B cell (primary cell): Measurements from ENCODE around the gene SOX6. TPM values are rescaled to one million over a fixed set of nuclear protein-coding genes. Genes with fewer than 3 reads are reported as not detected.

Experiments
- ATAC-seq: fragments of 200-7000 bp; cut with Tn5 transposase; one replicate; pipeline ENCODE4 v1.10.0; 2021; ENCODE audit warnings: low read depth, mild to moderate bottlenecking, moderate number of reproducible peaks, moderate library complexity
- CTCF ChIA-PET: fragments of 350-600 bp; sonication (Branson Sonifier 250); formaldehyde crosslinking; loops from one replicate; lab custom pipeline; 2021; ENCODE audit warnings: antibody characterized with exemption, inconsistent platforms; lab: Charles Lee
- POLR2A ChIA-PET: fragments of 350-600 bp; sonication (Branson Sonifier 250); formaldehyde crosslinking; loops from one replicate; lab custom pipeline; 2021; ENCODE audit warnings: antibody characterized with exemption; lab: Charles Lee
- DNase-seq: peaks from one replicate; pipeline ENCODE4 v3.0.0; 2013
- H2AFZ ChIP-seq: 2 replicates; pipeline ENCODE4 v1.6.1; 2012; ENCODE audit warnings: mild to moderate bottlenecking, low read depth, low read length; ENCODE audit not compliant: insufficient read depth, poor library complexity, severe bottlenecking
- H3K27ac ChIP-seq, 2 donors: 1 replicate in 1 of 2; 2 replicates in 1 of 2; pipeline ENCODE4 v1.5.1; 2012 to 2013; ENCODE audit warnings: low read length in 2 of 2, mild to moderate bottlenecking in 2 of 2, moderate library complexity in 1 of 2
- H3K27me3 ChIP-seq, 4 experiments: fragments of 200-600 bp in 1 of 4; sonication (generic) in 1 of 4; replicated peaks in 1 of 4; 1 replicate in 2 of 4; 2 replicates in 2 of 4; pipeline versions ENCODE4 v1.6.1 to v1.7.0; 2013 to 2016; ENCODE audit warnings: low read length in 3 of 4, mild to moderate bottlenecking in 2 of 4, mixed read lengths in 1 of 4, moderate library complexity in 1 of 4; ENCODE audit not compliant: insufficient read depth in 4 of 4, control insufficient read depth in 3 of 4; ENCODE audit errors: control extremely low read depth in 1 of 4
- H3K36me3 ChIP-seq, 2 experiments: replicated peaks in 1 of 2; 1 replicate in 1 of 2; 2 replicates in 1 of 2; pipeline versions ENCODE4 v1.6.1 to v1.7.1; 2013; ENCODE audit warnings: low read length in 1 of 2; ENCODE audit not compliant: insufficient read depth in 2 of 2, control insufficient read depth in 1 of 2; ENCODE audit errors: control extremely low read depth in 1 of 2, extremely low read depth in 1 of 2
- H3K4me1 ChIP-seq, 2 donors: fragments of 200-600 bp in 1 of 2; sonication (generic) in 1 of 2; 1 replicate in 1 of 2; 2 replicates in 1 of 2; pipeline versions ENCODE4 v1.5.1 to v1.6.1; 2013 to 2017; ENCODE audit warnings: low read length in 2 of 2; ENCODE audit not compliant: control insufficient read depth in 2 of 2, insufficient read depth in 2 of 2
- H3K4me2 ChIP-seq: replicated peaks from 2 replicates; pipeline ENCODE3; 2012; ENCODE audit warnings: mild to moderate bottlenecking, low read depth, low read length; ENCODE audit not compliant: poor library complexity, severe bottlenecking
- H3K4me3 ChIP-seq, 5 experiments: fragments of 200-600 bp in 1 of 5; sonication (generic) in 1 of 5; 1 replicate in 3 of 5; 2 replicates in 2 of 5; pipeline versions ENCODE4 v1.5.1 to v1.7.0; 2011 to 2016; ENCODE audit warnings: low read length in 4 of 5, mild to moderate bottlenecking in 4 of 5, low read depth in 2 of 5, control low read depth in 1 of 5, moderate library complexity in 1 of 5; ENCODE audit not compliant: insufficient read depth in 1 of 5; ENCODE audit errors: control extremely low read depth in 1 of 5, extremely low read depth in 1 of 5
- H3K79me2 ChIP-seq: fragments of 200-600 bp; sonication (generic); one replicate; pipeline ENCODE4 v1.6.0; 2016; ENCODE audit warnings: low read length; ENCODE audit not compliant: control insufficient read depth, insufficient read depth
- H3K9ac ChIP-seq: fragments of 200-600 bp; sonication (generic); 2 replicates; pipeline ENCODE4 v1.6.1; 2017; ENCODE audit warnings: mild to moderate bottlenecking, low read length, moderate library complexity
- H3K9me3 ChIP-seq, 3 donors: one replicate each; pipeline versions ENCODE4 v1.6.1 to v1.7.1; 2013; ENCODE audit warnings: low read length in 2 of 3; ENCODE audit not compliant: control insufficient read depth in 2 of 3, insufficient read depth in 1 of 3; ENCODE audit errors: control extremely low read depth in 1 of 3
- H4K20me1 ChIP-seq: 2 replicates; pipeline ENCODE4 v1.6.0; 2012; ENCODE audit warnings: mild to moderate bottlenecking, low read length; ENCODE audit not compliant: insufficient read depth, control insufficient read depth, poor library complexity, severe bottlenecking
- H3K27ac Mint-ChIP-seq: one replicate; pipeline ENCODE4 v1.8.0; 2021; ENCODE audit warnings: mixed read lengths
- H3K27me3 Mint-ChIP-seq: one replicate; pipeline ENCODE4 v1.8.0; 2021; ENCODE audit warnings: mixed read lengths
- H3K4me1 Mint-ChIP-seq: one replicate; pipeline ENCODE4 v1.8.0; 2021; ENCODE audit warnings: mixed read lengths
- H3K4me3 Mint-ChIP-seq: one replicate; pipeline ENCODE4 v1.8.0; 2021; ENCODE audit warnings: mixed read lengths
- H3K9me3 Mint-ChIP-seq: one replicate; pipeline ENCODE4 v1.8.0; 2022; ENCODE audit warnings: mixed read lengths; ENCODE audit not compliant: insufficient read depth
- EZH2 ChIP-seq: IDR thresholded peaks from 2 replicates; pipeline ENCODE4 v1.6.1; 2012; ENCODE audit warnings: borderline replicate concordance, low read depth, mild to moderate bottlenecking, moderate library complexity, low read length; ENCODE audit not compliant: insufficient read depth, poor library complexity, severe bottlenecking
- WGBS: methylation state at CpG from one replicate; pipeline ENCODE4 v1.1.5; 2013; ENCODE audit warnings: missing lambda C conversion rate; ENCODE audit not compliant: insufficient coverage; 5-methylcytosine and 5-hydroxymethylcytosine counted together
- intact Hi-C: fragments of 100-400 bp; cut with micrococcal nuclease; formaldehyde crosslinking; loops from one replicate; pipeline ENCODE4 v1.10.0; 2022
- polyA plus RNA-seq: library from polyadenylated mRNA; depleted of rRNA; stranded (reverse); fragments of >200 nt; gene quantifications from 2 replicates; pipeline ENCODE4 v1.2.3, GENCODE V29; 2012
- total RNA-seq, 2 donors: library from RNA; stranded (reverse); fragments of 120-200 nt in 1 of 2; gene quantifications; 1 replicate in 1 of 2; 2 replicates in 1 of 2; pipeline versions ENCODE4 v1.2.3 to v1.2.4, GENCODE V29; 2013 to 2022
- TF ChIP-seq, protein P1 (sequence below): fragments of 200-600 bp; IDR thresholded peaks from one replicate; pipeline ENCODE4 v1.8.0; 2022; ENCODE audit warnings: antibody characterized with exemption, mild to moderate bottlenecking

Gene SOX6
- total and polyA plus RNA-seq, 2 donors (not counting 1 experiment from before 2014, with no cell fraction given): not detected

DNA sequence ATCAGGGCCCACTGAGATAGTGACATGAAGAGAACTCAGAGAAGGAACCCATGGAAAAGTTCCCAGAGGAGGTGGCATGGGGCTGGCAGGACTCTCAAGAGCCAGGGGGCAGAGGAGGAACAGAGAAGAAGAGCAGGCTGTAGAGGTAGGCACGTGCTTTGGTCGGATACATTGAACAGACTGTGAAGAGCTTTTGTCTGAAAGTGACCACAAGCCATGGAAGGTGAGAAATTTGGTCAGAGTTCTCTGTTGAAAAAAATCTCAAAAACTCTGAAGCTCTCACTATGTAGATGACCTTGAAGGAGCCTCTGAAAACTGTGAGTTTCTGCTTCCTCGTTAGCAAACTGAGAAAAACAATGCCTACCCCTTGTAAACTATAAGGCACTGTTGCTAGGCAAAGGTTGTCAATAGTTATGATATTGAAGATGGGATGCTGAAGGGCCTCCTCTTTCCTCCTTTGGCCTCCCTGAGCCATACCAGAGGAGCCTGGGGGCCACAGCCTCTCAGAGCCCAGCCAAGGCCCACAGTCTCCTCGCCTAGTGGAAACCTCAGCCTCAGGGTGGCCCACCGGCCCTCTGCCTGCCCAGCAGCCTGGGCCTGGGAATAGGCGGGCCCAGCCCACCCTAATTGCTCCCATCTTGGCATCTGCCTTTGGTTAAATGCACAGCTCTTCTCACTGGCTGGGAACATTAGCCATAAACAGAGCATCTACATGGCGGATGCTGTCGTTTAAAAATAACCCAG is 415.7 kb downstream of the SOX6 start:
- H3K27ac Mint-ChIP-seq: no peak overlapping the region
- Histone ChIP-seq H3K79me2 (no peaks in the 10 kb centered on the region), H3K9me3 (peaks cover 0 to 23% (median 0%) of the 10 kb centered on the region in 3 donors), H4K20me1 (no peaks in the 10 kb centered on the region), H3K4me2 (no peak overlapping the region), H3K27me3 (peaks cover 0 to 4% (median 0%) of the 10 kb centered on the region in 4 experiments), H3K27ac (no peak overlapping the region), H3K4me1 (no peaks in the 10 kb centered on the region), H3K9ac (no peak overlapping the region), H3K36me3 (no peaks in the 10 kb centered on the region), H3K4me3 (no peak overlapping the region), H2AFZ (no peak overlapping the region)
- ChIA-PET POLR2A (no interaction called here), CTCF (no interaction called here)
- no peak overlapping the region for H3K4me3 Mint-ChIP-seq
- DNase-seq (no peak), ATAC-seq (no peak)
- no peak for TF ChIP-seq EZH2
- TF ChIP-seq, protein P1, sequence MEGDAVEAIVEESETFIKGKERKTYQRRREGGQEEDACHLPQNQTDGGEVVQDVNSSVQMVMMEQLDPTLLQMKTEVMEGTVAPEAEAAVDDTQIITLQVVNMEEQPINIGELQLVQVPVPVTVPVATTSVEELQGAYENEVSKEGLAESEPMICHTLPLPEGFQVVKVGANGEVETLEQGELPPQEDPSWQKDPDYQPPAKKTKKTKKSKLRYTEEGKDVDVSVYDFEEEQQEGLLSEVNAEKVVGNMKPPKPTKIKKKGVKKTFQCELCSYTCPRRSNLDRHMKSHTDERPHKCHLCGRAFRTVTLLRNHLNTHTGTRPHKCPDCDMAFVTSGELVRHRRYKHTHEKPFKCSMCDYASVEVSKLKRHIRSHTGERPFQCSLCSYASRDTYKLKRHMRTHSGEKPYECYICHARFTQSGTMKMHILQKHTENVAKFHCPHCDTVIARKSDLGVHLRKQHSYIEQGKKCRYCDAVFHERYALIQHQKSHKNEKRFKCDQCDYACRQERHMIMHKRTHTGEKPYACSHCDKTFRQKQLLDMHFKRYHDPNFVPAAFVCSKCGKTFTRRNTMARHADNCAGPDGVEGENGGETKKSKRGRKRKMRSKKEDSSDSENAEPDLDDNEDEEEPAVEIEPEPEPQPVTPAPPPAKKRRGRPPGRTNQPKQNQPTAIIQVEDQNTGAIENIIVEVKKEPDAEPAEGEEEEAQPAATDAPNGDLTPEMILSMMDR: no peak
- peaks cover 3% of the 10 kb centered on the region for H3K9me3 Mint-ChIP-seq
- H3K4me1 Mint-ChIP-seq: no peaks in the 10 kb centered on the region
- intact Hi-C loops: no loop called here
- WGBS: 85% methylated on average over 6 of the region's 8 CpGs
- peaks cover 6% of the 10 kb centered on the region for H3K27me3 Mint-ChIP-seq

DNA sequence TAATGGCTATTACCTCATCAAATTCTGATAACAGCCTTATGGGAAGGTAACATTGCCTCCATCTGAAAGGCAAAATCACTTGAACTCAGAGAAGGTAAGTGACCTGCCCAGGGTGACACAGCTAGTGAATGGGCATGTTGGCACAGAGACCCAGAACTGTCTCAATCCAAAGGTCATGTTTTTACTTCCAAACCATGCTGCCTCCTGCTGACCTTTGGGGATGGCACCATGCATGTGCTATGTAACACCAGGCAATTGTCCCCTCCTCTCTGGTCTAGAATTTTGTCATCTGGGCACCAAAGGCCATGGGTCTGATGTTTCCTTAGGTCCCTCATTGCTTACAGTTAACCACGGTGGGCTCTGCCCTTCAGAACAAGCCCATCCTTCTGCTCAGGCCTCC is 417.4 kb downstream of the SOX6 start:
- TF ChIP-seq, protein P1: no peak
- no peak for TF ChIP-seq EZH2
- H3K27ac Mint-ChIP-seq: no peak overlapping the region
- no peak overlapping the region for H3K4me2 ChIP-seq
- 86% methylated on average over 1 of the region's 1 CpG for WGBS
- ATAC-seq: no peak
- no peaks in the 10 kb centered on the region for H3K36me3 ChIP-seq
- no peaks in the 10 kb centered on the region for H4K20me1 ChIP-seq
- H3K4me1 Mint-ChIP-seq: no peaks in the 10 kb centered on the region
- H3K27me3 Mint-ChIP-seq: peaks cover 6% of the 10 kb centered on the region
- H3K79me2 ChIP-seq: no peaks in the 10 kb centered on the region
- no peak overlapping the region for H3K4me3 ChIP-seq
- no peak overlapping the region for H2AFZ ChIP-seq
- H3K4me1 ChIP-seq: no peaks in the 10 kb centered on the region
- peaks cover 0 to 4% (median 0%) of the 10 kb centered on the region in 4 experiments for H3K27me3 ChIP-seq
- ChIA-PET CTCF (no interaction called here), POLR2A (no interaction called here)
- DNase-seq: no peak
- no peak overlapping the region for H3K9ac ChIP-seq
- intact Hi-C loops: no loop called here
- H3K9me3 Mint-ChIP-seq: no peaks in the 10 kb centered on the region
- no peak overlapping the region for H3K4me3 Mint-ChIP-seq
- peaks cover 0 to 26% (median 0%) of the 10 kb centered on the region in 3 donors for H3K9me3 ChIP-seq
- no peak overlapping the region for H3K27ac ChIP-seq
